ENCODE data around the gene RNF213.

RNF213 gene

DNA sequence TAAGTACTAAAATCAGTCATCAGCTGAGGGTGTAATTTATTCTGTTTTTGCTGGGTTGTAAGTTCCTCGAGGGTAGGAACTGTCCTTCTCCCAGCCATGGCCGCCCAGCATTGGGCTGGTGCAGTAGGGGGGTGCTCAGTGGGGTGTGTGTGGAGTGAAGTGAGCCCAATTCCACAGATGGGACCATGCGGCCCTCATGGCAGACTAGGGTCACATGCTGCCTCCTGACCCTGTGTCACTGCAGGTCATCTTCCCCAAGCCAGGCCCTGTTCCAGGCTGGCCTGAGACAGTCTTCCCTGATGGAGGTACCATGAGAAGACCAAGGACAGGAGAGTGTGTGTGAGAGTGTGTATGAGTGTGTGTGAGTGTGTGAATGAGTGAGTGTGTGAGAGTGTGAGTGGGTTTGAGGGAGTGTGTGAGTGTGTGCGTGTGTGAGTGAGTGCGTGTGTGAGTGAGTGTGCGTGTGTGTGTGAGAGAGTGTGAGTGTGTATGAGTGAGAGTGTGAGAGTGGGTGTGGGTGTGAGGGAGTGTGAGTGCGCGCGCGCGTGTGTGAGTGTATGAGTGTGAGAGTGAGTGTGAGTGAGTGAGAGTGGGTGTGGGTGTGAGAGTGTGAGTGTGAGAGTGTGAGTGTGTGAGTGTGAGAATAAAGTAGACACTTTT lies 36.7 kb upstream of the RNF213 start:
- POLR2A ChIA-PET (ENCODE audit: low non-redundant PET): no interaction called here

DNA sequence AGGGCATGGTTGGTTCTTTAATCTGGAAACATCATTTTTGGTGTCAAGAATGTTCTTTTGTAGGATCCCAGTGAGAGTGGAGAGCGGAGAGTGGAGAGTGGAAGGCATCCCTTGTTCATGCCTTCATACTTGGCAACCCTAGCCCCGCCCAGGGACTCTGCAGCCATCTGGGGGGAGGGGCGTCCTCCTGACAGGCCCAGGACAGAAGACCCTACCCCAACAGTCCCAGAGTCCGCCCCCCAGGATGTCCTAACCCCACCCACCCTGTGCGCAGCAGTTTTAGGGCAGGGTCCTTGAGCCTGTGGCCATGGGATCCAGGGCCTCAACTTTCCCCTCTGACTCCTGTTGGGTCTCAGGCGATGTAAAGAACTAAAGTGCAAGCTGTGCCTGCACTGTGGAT lies 36.0 kb upstream of the RNF213 start:
- CTCF ChIA-PET: no interaction called here
- no peak for DNase-seq (ENCODE audit: low spot score)
- POLR2A ChIA-PET (ENCODE audit: low non-redundant PET): no interaction called here
- TF ChIP-seq, protein P1, sequence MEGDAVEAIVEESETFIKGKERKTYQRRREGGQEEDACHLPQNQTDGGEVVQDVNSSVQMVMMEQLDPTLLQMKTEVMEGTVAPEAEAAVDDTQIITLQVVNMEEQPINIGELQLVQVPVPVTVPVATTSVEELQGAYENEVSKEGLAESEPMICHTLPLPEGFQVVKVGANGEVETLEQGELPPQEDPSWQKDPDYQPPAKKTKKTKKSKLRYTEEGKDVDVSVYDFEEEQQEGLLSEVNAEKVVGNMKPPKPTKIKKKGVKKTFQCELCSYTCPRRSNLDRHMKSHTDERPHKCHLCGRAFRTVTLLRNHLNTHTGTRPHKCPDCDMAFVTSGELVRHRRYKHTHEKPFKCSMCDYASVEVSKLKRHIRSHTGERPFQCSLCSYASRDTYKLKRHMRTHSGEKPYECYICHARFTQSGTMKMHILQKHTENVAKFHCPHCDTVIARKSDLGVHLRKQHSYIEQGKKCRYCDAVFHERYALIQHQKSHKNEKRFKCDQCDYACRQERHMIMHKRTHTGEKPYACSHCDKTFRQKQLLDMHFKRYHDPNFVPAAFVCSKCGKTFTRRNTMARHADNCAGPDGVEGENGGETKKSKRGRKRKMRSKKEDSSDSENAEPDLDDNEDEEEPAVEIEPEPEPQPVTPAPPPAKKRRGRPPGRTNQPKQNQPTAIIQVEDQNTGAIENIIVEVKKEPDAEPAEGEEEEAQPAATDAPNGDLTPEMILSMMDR (conservative IDR thresholded peaks at IDR 0.05; ENCODE audit: low read depth): no peak
- no peak overlapping the region for H3K27ac ChIP-seq

More for the DNA sequence above, 36.7 kb upstream of the RNF213 start:
- DNase-seq (ENCODE audit: low spot score): no peak
- TF ChIP-seq, protein P1 (conservative IDR thresholded peaks at IDR 0.05; ENCODE audit: low read depth): no peak
- peak overlapping the region; percentile 27 for H3K27ac ChIP-seq
- CTCF ChIA-PET: no interaction called here

DNA sequence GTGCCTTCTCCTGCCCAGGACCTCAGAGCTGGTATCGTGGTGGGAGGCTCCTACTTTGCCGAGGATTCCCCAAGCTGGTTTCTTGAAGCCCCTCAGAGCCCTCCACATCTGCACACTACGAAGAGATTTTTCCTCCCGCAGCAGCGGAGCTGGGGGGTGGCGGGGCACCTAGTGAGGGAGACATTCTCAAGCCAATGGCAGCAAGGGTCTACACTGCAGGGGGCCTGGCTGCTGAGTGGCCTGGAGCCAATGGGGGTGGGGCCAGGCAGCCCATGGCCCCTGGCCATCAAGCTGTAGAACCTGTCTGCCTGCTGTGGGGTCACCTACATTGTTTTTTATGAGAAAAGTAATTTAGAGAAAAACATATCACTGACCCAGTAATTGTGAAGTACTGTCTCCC lies 35.4 kb upstream of the RNF213 start:
- TF ChIP-seq, protein P1 (conservative IDR thresholded peaks at IDR 0.05; ENCODE audit: low read depth): no peak
- ChIA-PET POLR2A (ENCODE audit: low non-redundant PET) (interaction anchor here (0.6 kb wide), 1 partner anchor 462 kb away, joined by 3 read pairs; no protein-coding TSS in a partner anchor), CTCF (interaction anchor here (0.7 kb wide), 1 partner anchor 220 kb away, joined by 3 read pairs; no protein-coding TSS in a partner anchor)
- DNase-seq (ENCODE audit: low spot score): no peak
- H3K27ac ChIP-seq: no peak overlapping the region

DNA sequence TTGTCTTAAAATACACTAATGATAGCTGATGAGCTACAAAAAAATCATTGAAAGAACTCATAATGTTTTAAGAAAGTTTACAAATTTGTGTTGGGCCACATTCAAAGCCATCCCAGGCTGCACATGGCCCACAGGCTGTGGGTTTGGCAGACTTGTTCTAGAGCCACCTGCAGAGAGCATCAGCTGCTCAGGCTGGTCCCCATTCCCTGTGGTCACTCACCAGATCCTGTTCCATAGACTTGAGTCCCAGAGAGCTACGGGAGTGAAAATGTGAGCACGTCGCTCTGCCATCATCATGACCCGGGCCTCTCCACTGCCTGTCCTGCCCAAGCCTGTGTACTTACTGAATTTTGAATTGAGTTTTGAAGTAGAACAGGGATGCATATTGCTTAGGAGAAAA lies 33.5 kb upstream of the RNF213 start:
- ChIA-PET POLR2A (ENCODE audit: low non-redundant PET) (no interaction called here), CTCF (no interaction called here)
- H3K27ac ChIP-seq: no peak overlapping the region
- TF ChIP-seq, protein P1 (conservative IDR thresholded peaks at IDR 0.05; ENCODE audit: low read depth): no peak
- no peak for DNase-seq (ENCODE audit: low spot score)

DNA sequence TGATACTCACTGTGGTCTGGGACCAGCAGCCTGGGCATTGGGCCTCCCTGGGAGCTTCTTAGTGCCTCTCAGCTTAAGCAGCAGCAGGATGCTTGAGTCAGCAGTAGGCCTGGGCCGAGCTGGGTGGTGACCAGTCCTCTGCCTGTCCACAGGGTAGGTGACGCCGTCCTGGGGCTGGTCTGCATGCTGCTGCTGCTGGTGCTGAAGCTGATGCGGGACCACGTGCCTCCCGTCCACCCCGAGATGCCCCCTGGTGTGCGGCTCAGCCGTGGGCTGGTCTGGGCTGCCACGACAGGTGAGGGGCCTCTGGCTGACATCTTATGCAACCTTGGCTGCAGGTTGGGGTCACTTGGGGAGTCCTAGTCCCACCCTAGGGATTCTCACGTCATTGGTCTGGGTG lies 33.0 kb upstream of the RNF213 start:
- TF ChIP-seq, protein P1 (conservative IDR thresholded peaks at IDR 0.05; ENCODE audit: low read depth): no peak
- ChIA-PET CTCF (no interaction called here), POLR2A (ENCODE audit: low non-redundant PET) (no interaction called here)
- no peak for DNase-seq (ENCODE audit: low spot score)
- H3K27ac ChIP-seq: no peak overlapping the region

DNA sequence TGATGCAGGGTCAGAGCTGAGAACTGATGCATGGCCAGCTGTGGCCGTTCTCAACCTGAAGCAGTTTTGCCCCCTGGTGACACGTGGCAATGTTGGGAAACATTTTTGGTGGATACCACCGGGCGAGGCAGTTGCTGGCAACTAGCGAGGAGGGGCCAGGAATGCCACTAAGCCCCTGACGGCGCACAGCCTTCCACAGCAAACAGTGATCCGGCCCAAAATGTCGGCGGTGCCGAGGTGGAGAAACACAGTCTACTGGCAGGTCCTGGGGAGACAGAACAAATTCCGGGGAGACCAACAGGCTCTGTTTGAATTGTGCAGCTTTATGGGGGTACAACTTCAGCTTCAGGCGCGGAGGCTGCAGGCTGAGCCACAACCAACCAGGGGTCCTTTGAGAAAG lies 32.2 kb upstream of the RNF213 start:
- TF ChIP-seq, protein P1 (conservative IDR thresholded peaks at IDR 0.05; ENCODE audit: low read depth): no peak
- POLR2A ChIA-PET (ENCODE audit: low non-redundant PET): no interaction called here
- peak overlapping the region; percentile 13; the same call in 1 of the 2 replicates for H3K27ac ChIP-seq
- CTCF ChIA-PET: no interaction called here
- no peak for DNase-seq (ENCODE audit: low spot score)
